DMS79 treated with DMSO at 0.1 percent for 48 hours (cell line): ENCODE data around the gene GLB1L2.

Source experiments
- DNase-seq: peaks from one replicate; lab custom pipeline; 2025; lab: John Stamatoyannopoulos, UW

The GLB1L2 gene

GRCh38 chr11:134405436-134405835 is 73.6 kb downstream of the GLB1L2 start:
- no peak for DNase-seq

- DNase-seq = no peak
These were observed 74.1 kb downstream of the GLB1L2 start for GRCh38 chr11:134405841-134406240.

GRCh38 chr11:134406264-134407185 is 74.7 kb downstream of the GLB1L2 start:
- DNase-seq = no peak

DNA sequence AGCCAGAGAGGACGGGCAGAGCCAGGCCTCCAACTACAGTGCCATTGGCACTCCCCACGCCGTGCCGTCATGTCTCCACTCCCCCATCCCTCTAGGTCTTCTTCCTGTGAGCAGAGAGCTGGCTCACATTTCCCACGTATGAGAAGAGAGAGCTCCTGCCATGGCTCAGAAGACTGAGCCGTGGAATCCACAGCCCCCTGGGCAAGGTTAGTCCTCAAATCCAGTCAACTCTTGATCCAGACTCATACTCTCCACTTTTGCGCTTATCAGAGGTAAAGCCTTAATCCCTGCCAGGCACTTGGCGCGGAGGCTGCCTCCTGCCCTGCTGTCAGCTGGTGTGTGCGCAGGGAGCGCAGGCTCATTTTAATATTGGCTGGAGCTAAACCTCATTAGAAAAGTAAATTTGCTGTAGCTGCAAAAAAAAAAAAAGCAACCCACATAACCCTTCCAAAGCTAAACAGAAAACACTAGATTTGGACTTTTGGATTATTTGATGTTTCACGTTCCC is 75.6 kb downstream of the GLB1L2 start:
- no peak for DNase-seq

- no peak for DNase-seq
These were observed 76.1 kb downstream of the GLB1L2 start for GRCh38 chr11:134407923-134408322.

DNA sequence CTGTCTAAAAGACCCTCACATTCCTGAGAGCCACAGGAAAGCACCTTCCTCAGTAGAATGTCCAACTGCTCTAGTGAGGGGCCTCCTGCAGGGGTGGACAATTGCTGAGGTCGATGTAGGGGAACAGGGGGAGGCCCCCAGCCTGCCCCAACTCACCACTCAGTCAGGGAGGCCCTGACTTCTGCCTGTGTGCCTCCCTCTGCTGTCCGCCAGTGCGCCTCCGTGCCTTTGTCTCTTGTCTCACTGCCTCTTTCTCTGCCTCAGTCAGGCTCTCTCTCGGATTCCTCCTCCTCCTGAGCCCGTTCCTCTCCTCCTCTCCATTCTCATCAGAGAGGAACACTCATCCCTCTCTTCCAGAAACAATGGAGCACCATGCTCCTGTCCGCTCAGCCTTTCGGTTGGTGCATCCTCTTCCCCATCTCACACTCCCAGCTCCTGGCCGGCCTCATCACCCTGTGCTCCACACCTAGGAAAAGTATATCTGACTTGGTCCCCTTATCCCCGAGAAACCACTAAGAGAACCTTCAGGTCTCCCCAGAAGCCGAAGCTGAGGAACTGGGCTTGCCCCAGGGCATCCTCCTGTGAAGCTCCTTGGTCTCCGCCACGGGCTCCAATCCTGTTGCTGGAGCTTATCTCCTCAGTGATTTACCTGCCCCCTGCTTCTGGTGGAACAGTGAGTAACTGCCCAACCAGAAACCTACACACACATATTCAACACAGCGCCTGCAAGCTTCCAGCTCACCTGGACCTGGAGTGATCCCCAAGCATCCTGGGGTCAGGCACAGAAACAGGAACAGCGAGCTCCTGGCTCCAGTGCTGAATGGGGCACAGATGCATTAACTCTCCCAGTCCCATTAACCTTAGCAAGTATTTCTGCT is 78.0 kb downstream of the GLB1L2 start:
- DNase-seq = no peak

- DNase-seq = no peak
These were observed 79.0 kb downstream of the GLB1L2 start for GRCh38 chr11:134410766-134411165.

- DNase-seq = peak; percentile 79
These were observed 80.6 kb downstream of the GLB1L2 start, which contains the start of gene B3GAT1 for GRCh38 chr11:134412203-134413042. Gene B3GAT1, minus strand, starts transcription at chr11:134412242. Its CDS starts 24,583 bp downstream, at chr11:134387659.

GRCh38 chr11:134413043-134413825 is 81.4 kb downstream of the GLB1L2 start:
- peak; percentile 61 for DNase-seq

GRCh38 chr11:134413826-134414731 is 82.3 kb downstream of the GLB1L2 start:
- DNase-seq = peak; percentile 61

- DNase-seq = peak; percentile 25
These were observed 83.3 kb downstream of the GLB1L2 start for GRCh38 chr11:134414766-134415765.

DNA sequence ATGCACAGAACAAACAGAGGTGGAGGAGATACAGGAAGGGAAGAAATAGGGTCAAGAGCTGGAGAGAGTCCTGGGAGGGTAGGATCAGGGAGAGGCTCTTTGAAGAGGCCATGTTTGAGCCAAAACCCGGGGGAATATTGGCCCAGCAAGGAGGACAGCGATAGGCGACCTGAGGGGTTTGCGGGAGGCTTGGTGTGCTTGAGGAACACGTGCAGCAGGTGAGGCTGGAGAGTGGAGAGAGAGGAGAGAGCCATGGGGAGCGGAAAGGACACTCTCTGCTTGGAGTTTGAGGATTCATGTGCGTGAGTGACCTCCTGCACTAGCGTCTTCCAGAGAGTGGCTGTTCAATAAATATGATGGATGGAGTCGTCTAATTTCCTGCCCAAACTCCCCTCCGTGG is 84.9 kb downstream of the GLB1L2 start:
- no peak for DNase-seq

- no peak for DNase-seq
These were observed 86.4 kb downstream of the GLB1L2 start for GRCh38 chr11:134417871-134418840.

GRCh38 chr11:134423106-134423505 is 91.3 kb downstream of the GLB1L2 start:
- no peak for DNase-seq

DNA sequence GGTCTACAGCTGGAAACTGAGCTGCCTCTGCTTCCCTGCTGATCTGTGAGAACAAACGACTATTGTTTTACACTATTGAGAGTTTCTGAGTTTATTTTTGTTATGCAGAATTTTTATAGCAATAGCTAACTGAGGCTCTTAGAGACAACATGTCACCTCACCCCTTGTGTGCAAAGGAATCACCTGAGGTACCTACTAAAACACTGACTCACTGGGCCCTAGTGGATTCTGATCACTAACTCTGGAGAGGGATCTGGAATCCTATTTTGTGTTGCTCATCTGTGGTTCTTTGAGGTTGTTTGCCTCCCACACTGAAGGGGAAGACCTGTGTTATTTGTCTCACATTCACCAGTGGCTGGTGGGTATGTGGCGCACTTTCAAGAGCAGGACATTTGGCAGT is 93.6 kb downstream of the GLB1L2 start:
- no peak for DNase-seq
